ENCODE data around the gene CDH4.

Gene CDH4

DNA sequence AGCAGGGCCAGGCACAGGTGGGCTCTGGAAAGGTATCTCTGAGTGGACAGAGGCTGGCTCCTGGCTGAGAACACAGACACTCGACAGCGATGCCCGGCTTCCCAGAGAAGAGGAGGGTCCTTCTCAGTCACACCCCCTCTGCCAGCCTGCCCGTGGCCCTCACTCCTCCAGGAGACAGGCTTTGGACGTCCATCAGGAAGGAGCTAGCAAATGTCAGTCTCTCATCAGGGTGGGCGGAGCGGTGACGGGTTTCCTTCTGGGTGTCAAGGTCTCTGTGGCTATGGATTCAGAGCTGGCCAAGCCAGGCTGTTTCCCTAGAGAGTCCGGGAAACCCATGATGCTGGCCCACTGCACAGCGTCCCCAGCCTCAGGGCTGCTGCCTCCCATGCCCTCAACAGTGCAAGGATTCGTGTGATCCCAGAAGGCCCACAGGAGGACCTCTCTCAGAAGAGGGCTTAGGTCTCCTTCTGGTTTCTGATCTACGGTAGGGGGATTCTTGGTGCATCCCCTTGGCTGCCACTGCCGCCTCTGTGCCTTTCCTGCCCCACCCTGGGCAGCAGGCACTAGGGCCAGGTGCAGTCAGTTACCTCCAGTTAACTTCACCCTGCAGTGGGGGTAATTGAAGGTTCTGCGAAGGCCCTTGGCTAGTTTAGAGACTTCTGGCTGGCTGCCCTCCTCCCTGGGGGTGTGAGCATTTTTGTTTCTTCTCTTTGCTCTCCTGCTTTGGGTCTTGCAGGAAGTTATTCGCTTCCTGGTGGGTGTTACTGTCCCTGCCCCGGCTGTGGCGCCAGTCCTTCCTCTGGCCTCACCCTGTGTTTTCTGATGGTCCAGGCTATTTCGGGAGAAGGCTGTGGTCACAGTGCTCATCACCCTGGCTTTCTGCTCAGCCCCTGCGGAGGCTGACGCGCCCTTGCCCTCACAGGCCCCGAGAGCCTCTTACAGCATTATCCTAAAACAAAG is 80.2 kb downstream of the CDH4 start:
- H3K4me3 ChIP-seq (ENCODE audit: insufficient read depth, low read length, poor library complexity, severe bottlenecking) = no peak overlapping the region
- no peaks in the 10 kb centered on the region for H3K79me2 ChIP-seq (ENCODE audit: insufficient read depth, low read length)
- no peak overlapping the region for H3K4me2 ChIP-seq (ENCODE audit: low read depth, low read length, poor library complexity, severe bottlenecking)
- H3K9ac ChIP-seq (ENCODE audit: low read length) = no peak overlapping the region
- H3K36me3 ChIP-seq (ENCODE audit: low read length) = no peaks in the 10 kb centered on the region
- no peak overlapping the region for H3K27ac ChIP-seq (ENCODE audit: low read depth, low read length)
- H3K9me2 ChIP-seq (replicated peaks; ENCODE audit: insufficient read depth, low read length) = no peaks in the 10 kb centered on the region
- H3K9me3 ChIP-seq (ENCODE audit: insufficient read depth, low read length) = no peaks in the 10 kb centered on the region
- TF ChIP-seq EZH2phosphoT487 (conservative IDR thresholded peaks at IDR 0.05; ENCODE audit: low read length) = no peak
- TF ChIP-seq, protein P1, sequence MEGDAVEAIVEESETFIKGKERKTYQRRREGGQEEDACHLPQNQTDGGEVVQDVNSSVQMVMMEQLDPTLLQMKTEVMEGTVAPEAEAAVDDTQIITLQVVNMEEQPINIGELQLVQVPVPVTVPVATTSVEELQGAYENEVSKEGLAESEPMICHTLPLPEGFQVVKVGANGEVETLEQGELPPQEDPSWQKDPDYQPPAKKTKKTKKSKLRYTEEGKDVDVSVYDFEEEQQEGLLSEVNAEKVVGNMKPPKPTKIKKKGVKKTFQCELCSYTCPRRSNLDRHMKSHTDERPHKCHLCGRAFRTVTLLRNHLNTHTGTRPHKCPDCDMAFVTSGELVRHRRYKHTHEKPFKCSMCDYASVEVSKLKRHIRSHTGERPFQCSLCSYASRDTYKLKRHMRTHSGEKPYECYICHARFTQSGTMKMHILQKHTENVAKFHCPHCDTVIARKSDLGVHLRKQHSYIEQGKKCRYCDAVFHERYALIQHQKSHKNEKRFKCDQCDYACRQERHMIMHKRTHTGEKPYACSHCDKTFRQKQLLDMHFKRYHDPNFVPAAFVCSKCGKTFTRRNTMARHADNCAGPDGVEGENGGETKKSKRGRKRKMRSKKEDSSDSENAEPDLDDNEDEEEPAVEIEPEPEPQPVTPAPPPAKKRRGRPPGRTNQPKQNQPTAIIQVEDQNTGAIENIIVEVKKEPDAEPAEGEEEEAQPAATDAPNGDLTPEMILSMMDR (IDR thresholded peaks at IDR 0.05; ENCODE audit: insufficient read depth, low read length, poor library complexity, severe bottlenecking) = no peak
- no peaks in the 10 kb centered on the region for H4K20me1 ChIP-seq (ENCODE audit: low read depth, low read length)
- no peaks in the 10 kb centered on the region for H3F3A ChIP-seq (ENCODE audit: insufficient read depth)
- no peaks in the 10 kb centered on the region for H3K27me3 ChIP-seq (ENCODE audit: low read length)
- H2AFZ ChIP-seq (ENCODE audit: low read depth, low read length, severe bottlenecking) = no peak overlapping the region

GRCh38 chr20:61333484-61334108 is 81.5 kb downstream of the CDH4 start:
- Histone ChIP-seq H3F3A (ENCODE audit: insufficient read depth) (no peaks in the 10 kb centered on the region), H3K9me2 (replicated peaks; ENCODE audit: insufficient read depth, low read length) (no peaks in the 10 kb centered on the region), H3K9ac (ENCODE audit: low read length) (no peak overlapping the region), H3K27me3 (ENCODE audit: low read length) (no peaks in the 10 kb centered on the region), H4K20me1 (ENCODE audit: low read depth, low read length) (no peaks in the 10 kb centered on the region), H3K9me3 (ENCODE audit: insufficient read depth, low read length) (no peaks in the 10 kb centered on the region), H2AFZ (ENCODE audit: low read depth, low read length, severe bottlenecking) (no peak overlapping the region), H3K4me3 (ENCODE audit: insufficient read depth, low read length, poor library complexity, severe bottlenecking) (no peak overlapping the region), H3K79me2 (ENCODE audit: insufficient read depth, low read length) (no peaks in the 10 kb centered on the region), H3K4me2 (ENCODE audit: low read depth, low read length, poor library complexity, severe bottlenecking) (no peak overlapping the region), H3K36me3 (ENCODE audit: low read length) (no peaks in the 10 kb centered on the region), H3K27ac (ENCODE audit: low read depth, low read length) (no peak overlapping the region)
- TF ChIP-seq EZH2phosphoT487 (conservative IDR thresholded peaks at IDR 0.05; ENCODE audit: low read length) = no peak
- TF ChIP-seq, protein P1 (IDR thresholded peaks at IDR 0.05; ENCODE audit: insufficient read depth, low read length, poor library complexity, severe bottlenecking) = no peak

GRCh38 chr20:61340157-61340556 is 88.1 kb downstream of the CDH4 start:
- Histone ChIP-seq H3K79me2 (ENCODE audit: insufficient read depth, low read length) (no peaks in the 10 kb centered on the region), H4K20me1 (ENCODE audit: low read depth, low read length) (no peaks in the 10 kb centered on the region), H3K27ac (ENCODE audit: low read depth, low read length) (no peak overlapping the region), H3K9ac (ENCODE audit: low read length) (no peak overlapping the region), H2AFZ (ENCODE audit: low read depth, low read length, severe bottlenecking) (no peak overlapping the region), H3K27me3 (ENCODE audit: low read length) (no peaks in the 10 kb centered on the region), H3K4me3 (ENCODE audit: insufficient read depth, low read length, poor library complexity, severe bottlenecking) (no peak overlapping the region), H3K9me3 (ENCODE audit: insufficient read depth, low read length) (no peaks in the 10 kb centered on the region), H3K9me2 (replicated peaks; ENCODE audit: insufficient read depth, low read length) (no peaks in the 10 kb centered on the region), H3K4me2 (ENCODE audit: low read depth, low read length, poor library complexity, severe bottlenecking) (no peak overlapping the region), H3K36me3 (ENCODE audit: low read length) (no peaks in the 10 kb centered on the region), H3F3A (ENCODE audit: insufficient read depth) (no peaks in the 10 kb centered on the region)
- TF ChIP-seq, protein P1 (IDR thresholded peaks at IDR 0.05; ENCODE audit: insufficient read depth, low read length, poor library complexity, severe bottlenecking) = no peak
- TF ChIP-seq EZH2phosphoT487 (conservative IDR thresholded peaks at IDR 0.05; ENCODE audit: low read length) = no peak
